ENCODE results near the gene SF3B4. TPM values are rescaled to one million over a fixed set of nuclear protein-coding genes. Genes with fewer than 3 reads are reported as not detected.
A peak's percentile ranks its signal among the peaks of the same experiment; 100 is the strongest.
"Not testable (repeated sequence)": the region's sequence is repeated elsewhere in the genome, so short reads cannot be mapped to it uniquely, and the experiment has no call there.

Gene SF3B4
- total RNA-seq, 5 donors from 2014 or later (not counting 1 experiment from before 2014, with no cell fraction given) = 45.3 to 54.6 (median 51.6) TPM

GRCh38 chr1:149965440-149965839 lies 37.8 kb upstream of the SF3B4 start:
- H3K4me1 Mint-ChIP-seq = peaks cover 14 to 22% (median 21%) of the 10 kb centered on the region in 3 donors
- H3K27me3 Mint-ChIP-seq = no peaks in the 10 kb centered on the region
- ChIA-PET POLR2A (interaction anchor here in 1 of 2 donors (0.5 kb wide), 1 partner anchor 304 kb away, joined by 4 read pairs; the partner anchor contains the start of gene APH1A), CTCF (interaction anchor here in 1 of 2 donors (0.5 kb wide), 1 partner anchor 48 kb away, joined by 3 read pairs; no protein-coding TSS in a partner anchor)
- no peak overlapping the region for H3K4me3 ChIP-seq (ENCODE audit: control insufficient read depth in 1 of 2, extremely low read depth in 1 of 2, low read length in 1 of 2)
- H3K27me3 ChIP-seq (replicated peaks in 1 of 2; ENCODE audit: control insufficient read depth in 2 of 2, extremely low read depth in 1 of 2, insufficient read depth in 2 of 2, low read length in 1 of 2) = no peaks in the 10 kb centered on the region
- peak in 1 of 35 experiments; percentile 23 for DNase-seq
- no peak overlapping the region for H3K4me3 Mint-ChIP-seq
- H3K36me3 ChIP-seq (ENCODE audit: control insufficient read depth in 2 of 2, extremely low read depth in 1 of 2, insufficient read depth in 1 of 2, low read length in 1 of 2) = peaks cover 5 to 36% of the 10 kb centered on the region in 2 donors
- H3K9me3 Mint-ChIP-seq = no peaks in the 10 kb centered on the region
- ATAC-seq (replicated peaks in 1 of 4) = peak; percentile 43 to 67 (median 55)
- peaks cover 27% of the 10 kb centered on the region for H3K36me3 Mint-ChIP-seq
- 61% methylated on average over 3 of the region's 3 CpGs for WGBS (ENCODE audit: insufficient coverage)
- no peak overlapping the region for H3K27ac ChIP-seq (ENCODE audit: low read length)
- H3K27ac Mint-ChIP-seq = peak overlapping the region; percentile 18 to 70
- no peaks in the 10 kb centered on the region for H3K9me3 ChIP-seq
- H3K4me1 ChIP-seq (ENCODE audit: control insufficient read depth in 1 of 2, extremely low read depth in 1 of 2, insufficient read depth in 2 of 2, low read length in 2 of 2) = peaks cover 3 to 4% of the 10 kb centered on the region in 2 experiments

- Mint-ChIP-seq H3K4me1 (peaks cover 14 to 22% (median 21%) of the 10 kb centered on the region in 3 donors), H3K27ac (peak overlapping the region in 1 of 2 donors; percentile 40), H3K9me3 (no peaks in the 10 kb centered on the region), H3K36me3 (peaks cover 34% of the 10 kb centered on the region), H3K4me3 (no peak overlapping the region), H3K27me3 (no peaks in the 10 kb centered on the region)
- no CpG with 5 or more reads among the region's 3 CpGs for WGBS (ENCODE audit: insufficient coverage)
- Histone ChIP-seq H3K27ac (ENCODE audit: low read length) (no peak overlapping the region), H3K4me3 (ENCODE audit: control insufficient read depth in 1 of 2, extremely low read depth in 1 of 2, low read length in 1 of 2) (no peak overlapping the region), H3K27me3 (replicated peaks in 1 of 2; ENCODE audit: control insufficient read depth in 2 of 2, extremely low read depth in 1 of 2, insufficient read depth in 2 of 2, low read length in 1 of 2) (no peaks in the 10 kb centered on the region), H3K9me3 (no peaks in the 10 kb centered on the region), H3K4me1 (ENCODE audit: control insufficient read depth in 1 of 2, extremely low read depth in 1 of 2, insufficient read depth in 2 of 2, low read length in 2 of 2) (peaks cover 3 to 4% of the 10 kb centered on the region in 2 experiments), H3K36me3 (ENCODE audit: control insufficient read depth in 2 of 2, extremely low read depth in 1 of 2, insufficient read depth in 1 of 2, low read length in 1 of 2) (peaks cover 5 to 34% of the 10 kb centered on the region in 2 donors)
- ChIA-PET POLR2A (no interaction called here), CTCF (interaction anchor here (1.1 to 1.4 kb wide), 3 partner anchors 48 to 224 kb away, joined by 4 to 7 read pairs (median 5); partner anchors contain the start of gene OTUD7B (in 1 of the 2))
- no peak for DNase-seq
- no peak for ATAC-seq (replicated peaks in 1 of 4)
These were observed 35.8 kb upstream of the SF3B4 start for GRCh38 chr1:149963358-149963757.

- H3K27ac Mint-ChIP-seq = peak overlapping the region; percentile 40 to 55
- no peaks in the 10 kb centered on the region for H3K27me3 ChIP-seq (replicated peaks in 1 of 2; ENCODE audit: control insufficient read depth in 2 of 2, extremely low read depth in 1 of 2, insufficient read depth in 2 of 2, low read length in 1 of 2)
- peaks cover 35% of the 10 kb centered on the region for H3K36me3 Mint-ChIP-seq
- H3K4me1 ChIP-seq (ENCODE audit: control insufficient read depth in 1 of 2, extremely low read depth in 1 of 2, insufficient read depth in 2 of 2, low read length in 2 of 2) = peaks cover 3 to 4% of the 10 kb centered on the region in 2 experiments
- ATAC-seq (replicated peaks in 1 of 4) = no peak
- H3K4me3 Mint-ChIP-seq = no peak overlapping the region
- CTCF ChIA-PET = interaction anchor here (0.5 to 3.1 kb wide), 14 partner anchors 18 to 227 kb away, joined by 3 to 40 read pairs (median 3); partner anchors contain the start of gene OTUD7B (in 1 of the 2)
- no peaks in the 10 kb centered on the region for H3K9me3 ChIP-seq
- peaks cover 5 to 34% of the 10 kb centered on the region in 2 donors for H3K36me3 ChIP-seq (ENCODE audit: control insufficient read depth in 2 of 2, extremely low read depth in 1 of 2, insufficient read depth in 1 of 2, low read length in 1 of 2)
- H3K9me3 Mint-ChIP-seq = no peaks in the 10 kb centered on the region
- H3K27ac ChIP-seq (ENCODE audit: low read length) = no peak overlapping the region
- no CpG with 5 or more reads among the region's 2 CpGs for WGBS (ENCODE audit: insufficient coverage)
- POLR2A ChIA-PET = no interaction called here
- no peak overlapping the region for H3K4me3 ChIP-seq (ENCODE audit: control insufficient read depth in 1 of 2, extremely low read depth in 1 of 2, low read length in 1 of 2)
- no peaks in the 10 kb centered on the region for H3K27me3 Mint-ChIP-seq
- peaks cover 14 to 22% (median 21%) of the 10 kb centered on the region in 3 donors for H3K4me1 Mint-ChIP-seq
- no peak for DNase-seq
These were observed 35.1 kb upstream of the SF3B4 start for GRCh38 chr1:149962736-149963135.

GRCh38 chr1:149962039-149962647 lies 34.5 kb upstream of the SF3B4 start:
- Mint-ChIP-seq H3K36me3 (peaks cover 35% of the 10 kb centered on the region), H3K27me3 (no peaks in the 10 kb centered on the region), H3K4me3 (no peak overlapping the region), H3K27ac (no peak overlapping the region), H3K9me3 (no peaks in the 10 kb centered on the region), H3K4me1 (peaks cover 14 to 22% (median 21%) of the 10 kb centered on the region in 3 donors)
- CTCF ChIA-PET = interaction anchor here (0.6 to 3.1 kb wide), 13 partner anchors 18 to 228 kb away, joined by 3 to 40 read pairs (median 3); partner anchors contain the start of gene OTUD7B (in 1 of the 2)
- WGBS (ENCODE audit: insufficient coverage) = 0% methylated on average over 1 of the region's 3 CpGs
- Histone ChIP-seq H3K27me3 (replicated peaks in 1 of 2; ENCODE audit: control insufficient read depth in 2 of 2, extremely low read depth in 1 of 2, insufficient read depth in 2 of 2, low read length in 1 of 2) (no peaks in the 10 kb centered on the region), H3K4me1 (ENCODE audit: control insufficient read depth in 1 of 2, extremely low read depth in 1 of 2, insufficient read depth in 2 of 2, low read length in 2 of 2) (peaks cover 3 to 4% of the 10 kb centered on the region in 2 experiments), H3K36me3 (ENCODE audit: control insufficient read depth in 2 of 2, extremely low read depth in 1 of 2, insufficient read depth in 1 of 2, low read length in 1 of 2) (peaks cover 5 to 34% of the 10 kb centered on the region in 2 donors), H3K4me3 (ENCODE audit: control insufficient read depth in 1 of 2, extremely low read depth in 1 of 2, low read length in 1 of 2) (no peak overlapping the region), H3K9me3 (no peaks in the 10 kb centered on the region), H3K27ac (ENCODE audit: low read length) (no peak overlapping the region)
- peak; percentile 77 to 82 (median 78) for ATAC-seq (replicated peaks in 1 of 4)
- peak in 32 of 35 experiments; percentile 5 to 78 (median 19) for DNase-seq
- POLR2A ChIA-PET = no interaction called here

GRCh38 chr1:149957548-149957947 lies 29.9 kb upstream of the SF3B4 start:
- peaks cover 9 to 12% (median 9%) of the 10 kb centered on the region in 3 donors for H3K4me1 Mint-ChIP-seq
- CTCF ChIA-PET; H3K4me3 ChIP-seq (ENCODE audit: control insufficient read depth in 1 of 2, extremely low read depth in 1 of 2, low read length in 1 of 2); H3K9me3 Mint-ChIP-seq; H3K36me3 ChIP-seq (ENCODE audit: control insufficient read depth in 2 of 2, extremely low read depth in 1 of 2, insufficient read depth in 1 of 2, low read length in 1 of 2); H3K27ac Mint-ChIP-seq; H3K4me1 ChIP-seq (ENCODE audit: control insufficient read depth in 1 of 2, extremely low read depth in 1 of 2, insufficient read depth in 2 of 2, low read length in 2 of 2); H3K27me3 ChIP-seq (replicated peaks in 1 of 2; ENCODE audit: control insufficient read depth in 2 of 2, extremely low read depth in 1 of 2, insufficient read depth in 2 of 2, low read length in 1 of 2); H3K9me3 ChIP-seq; DNase-seq; POLR2A ChIA-PET; H3K4me3 Mint-ChIP-seq; H3K27me3 Mint-ChIP-seq; ATAC-seq (replicated peaks in 1 of 4); H3K27ac ChIP-seq (ENCODE audit: low read length): not testable (repeated sequence)
- H3K36me3 Mint-ChIP-seq = peaks cover 29% of the 10 kb centered on the region
- WGBS (ENCODE audit: insufficient coverage) = 83% methylated on average over 2 of the region's 14 CpGs

- no CpG with 5 or more reads among the region's 6 CpGs for WGBS (ENCODE audit: insufficient coverage)
- CTCF ChIA-PET = no interaction called here
These were observed 22.3 kb upstream of the SF3B4 start for GRCh38 chr1:149949911-149950310.

More at GRCh38 chr1:149949911-149950310, 22.3 kb upstream of the SF3B4 start:
- no peaks in the 10 kb centered on the region for H3K27me3 ChIP-seq (replicated peaks in 1 of 2; ENCODE audit: control insufficient read depth in 2 of 2, extremely low read depth in 1 of 2, insufficient read depth in 2 of 2, low read length in 1 of 2)
- no peak overlapping the region for H3K4me3 ChIP-seq (ENCODE audit: control insufficient read depth in 1 of 2, extremely low read depth in 1 of 2, low read length in 1 of 2)
- POLR2A ChIA-PET = no interaction called here
- ATAC-seq (replicated peaks in 1 of 4) (no peak), DNase-seq (no peak)
- H3K4me1 ChIP-seq (ENCODE audit: control insufficient read depth in 1 of 2, extremely low read depth in 1 of 2, insufficient read depth in 2 of 2, low read length in 2 of 2) = no peaks in the 10 kb centered on the region
- Mint-ChIP-seq H3K9me3 (no peaks in the 10 kb centered on the region), H3K27me3 (no peaks in the 10 kb centered on the region), H3K4me3 (no peak overlapping the region), H3K36me3 (peaks cover 35% of the 10 kb centered on the region), H3K4me1 (no peaks in the 10 kb centered on the region), H3K27ac (no peak overlapping the region)
- peaks cover 0 to 22% of the 10 kb centered on the region in 2 donors for H3K36me3 ChIP-seq (ENCODE audit: control insufficient read depth in 2 of 2, extremely low read depth in 1 of 2, insufficient read depth in 1 of 2, low read length in 1 of 2)
- H3K9me3 ChIP-seq = no peaks in the 10 kb centered on the region
- no peak overlapping the region for H3K27ac ChIP-seq (ENCODE audit: low read length)
